CD4-positive, alpha-beta T cell treated with Interleukin-15 for 4 hours (primary cell): Measurements from ENCODE around the gene GLB1L.

Experiments used
- DNase-seq: peaks from one replicate; pipeline ENCODE4 v3.0.0-alpha.2; 2020; ENCODE audit warnings: low spot score

GLB1L gene

DNA sequence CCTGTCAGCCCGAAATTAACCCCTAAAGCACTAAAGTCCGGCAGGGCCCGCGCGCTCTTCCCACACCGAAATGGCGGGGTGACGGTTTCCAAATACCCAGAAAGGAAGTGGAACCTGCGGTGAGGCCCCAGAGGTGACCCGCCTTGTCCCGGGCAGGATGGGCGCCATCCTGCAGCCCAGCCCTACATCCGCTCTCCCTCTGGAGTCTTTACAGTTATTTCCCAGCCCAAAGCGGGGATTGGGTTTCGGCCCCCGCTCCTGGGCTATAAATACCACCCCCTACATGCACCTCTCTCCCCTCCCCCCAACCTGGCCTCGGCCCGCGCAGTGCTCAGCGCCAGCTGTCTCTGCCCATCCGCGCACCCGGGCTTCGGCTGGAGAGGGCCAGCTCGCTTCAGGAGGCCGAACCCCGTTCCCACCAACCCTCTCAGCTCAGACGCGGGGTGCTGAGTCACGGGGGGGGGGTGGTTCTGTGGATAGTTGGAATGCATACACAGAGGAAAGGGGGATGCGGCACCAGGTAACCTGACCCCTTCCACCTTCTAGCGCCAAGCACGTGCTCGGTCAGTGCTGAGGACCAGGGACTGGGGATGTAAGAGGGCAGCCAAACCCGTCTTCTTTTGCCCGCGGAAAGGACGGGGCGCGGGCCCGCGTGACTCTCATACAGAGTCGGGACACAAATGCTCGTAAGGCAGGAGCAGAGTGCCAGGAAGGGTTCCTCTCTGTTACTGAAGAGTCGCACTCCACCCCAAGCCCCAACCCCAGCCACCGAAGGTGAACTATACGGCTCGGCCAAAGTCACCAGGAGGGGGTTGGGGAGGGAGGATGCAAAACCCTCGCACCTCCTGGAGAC is 7.9 kb upstream of the GLB1L start, which contains the start of gene TUBA4B:
Gene TUBA4B (plus strand): TSS at position 344 of the 853 bp plus-strand sequence. CDS start 165 bp downstream, at position 509.
- DNase-seq = peak; percentile 37

DNA sequence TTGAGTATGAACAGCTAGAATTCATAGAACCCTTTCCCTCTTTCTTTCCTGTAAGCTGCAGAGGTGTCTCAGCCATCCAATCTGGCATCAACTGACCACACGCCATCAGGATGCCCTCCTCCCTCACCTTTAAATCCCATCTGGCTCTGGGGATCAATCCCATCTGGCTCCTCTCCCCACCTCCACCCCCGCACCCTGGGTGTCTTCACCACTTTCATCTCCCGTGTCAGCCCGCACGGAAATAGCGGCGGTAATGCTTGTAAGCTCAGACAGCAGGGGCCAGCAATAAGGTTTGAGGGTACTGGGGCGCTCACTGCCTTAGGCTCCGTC is 7.3 kb upstream of the GLB1L start:
- no peak for DNase-seq

DNA sequence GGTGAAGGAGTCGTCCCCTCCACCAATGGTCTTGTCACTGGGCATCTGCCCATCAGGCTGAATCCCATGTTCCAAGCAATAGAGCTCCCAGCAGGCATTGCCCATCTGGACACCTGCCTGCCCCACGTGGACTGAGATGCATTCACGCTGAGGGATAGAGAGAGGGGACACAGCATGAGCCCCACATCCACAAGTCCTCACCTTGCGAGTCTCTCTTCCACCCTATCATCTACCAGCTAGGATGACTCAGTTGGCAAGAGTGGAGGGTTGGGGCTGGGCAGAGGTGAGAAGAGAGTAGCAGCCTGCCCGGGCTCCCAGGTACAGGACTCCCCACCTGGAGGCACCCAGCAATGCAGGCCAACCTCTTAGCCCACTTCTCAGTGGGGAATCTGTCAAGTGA is 6.8 kb upstream of the GLB1L start:
- DNase-seq = peak; percentile 54

DNA sequence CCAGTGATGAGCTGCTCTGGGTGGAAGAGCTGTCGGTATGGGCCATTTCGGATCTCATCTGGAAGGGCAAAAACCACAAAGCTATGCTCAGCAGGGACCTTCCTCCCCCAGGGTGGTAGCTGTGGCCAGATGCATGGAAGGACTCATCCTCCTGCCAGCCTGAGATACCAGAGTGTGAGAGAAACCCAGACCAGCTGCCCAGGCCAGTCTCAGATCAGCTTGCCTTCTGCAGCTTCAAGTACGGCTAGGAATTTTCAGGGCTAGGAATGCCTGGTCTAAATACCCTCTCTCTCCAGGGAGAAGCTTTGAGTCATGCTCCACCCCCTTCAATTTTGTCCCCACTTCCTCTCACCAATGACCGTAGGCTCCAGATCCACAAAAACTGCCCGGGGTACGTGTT is 6.4 kb upstream of the GLB1L start:
- DNase-seq = no peak

DNA sequence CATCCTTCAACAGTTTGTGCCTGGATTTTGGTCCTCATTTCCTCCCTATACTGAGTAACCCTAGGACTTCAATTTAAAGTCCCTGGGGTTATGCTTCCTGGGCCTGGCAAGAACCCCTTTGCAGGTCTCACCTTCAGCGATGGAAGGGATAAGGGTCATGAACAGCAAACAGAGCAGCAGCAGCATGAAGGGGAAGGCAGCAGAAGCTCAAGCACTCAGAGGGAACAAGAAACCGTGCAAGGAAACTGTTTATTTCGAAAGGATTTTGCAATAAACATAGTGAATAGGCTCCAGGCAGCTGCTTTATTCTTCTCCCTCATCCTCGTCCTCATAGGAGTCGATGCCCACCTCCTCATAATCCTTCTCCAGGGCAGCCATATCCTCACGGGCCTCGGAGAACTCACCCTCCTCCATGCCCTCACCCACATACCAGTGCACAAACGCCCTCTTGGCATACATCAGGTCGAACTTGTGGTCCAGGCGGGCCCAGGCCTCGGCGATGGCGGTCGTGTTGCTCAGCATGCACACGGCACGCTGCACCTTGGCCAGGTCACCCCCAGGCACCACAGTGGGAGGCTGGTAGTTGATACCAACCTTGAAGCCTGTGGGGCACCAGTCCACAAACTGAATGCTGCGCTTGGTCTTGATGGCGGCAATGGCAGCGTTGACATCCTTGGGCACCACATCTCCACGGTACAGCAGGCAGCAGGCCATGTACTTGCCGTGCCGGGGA is 5.0 kb upstream of the GLB1L start:
- no peak for DNase-seq

DNA sequence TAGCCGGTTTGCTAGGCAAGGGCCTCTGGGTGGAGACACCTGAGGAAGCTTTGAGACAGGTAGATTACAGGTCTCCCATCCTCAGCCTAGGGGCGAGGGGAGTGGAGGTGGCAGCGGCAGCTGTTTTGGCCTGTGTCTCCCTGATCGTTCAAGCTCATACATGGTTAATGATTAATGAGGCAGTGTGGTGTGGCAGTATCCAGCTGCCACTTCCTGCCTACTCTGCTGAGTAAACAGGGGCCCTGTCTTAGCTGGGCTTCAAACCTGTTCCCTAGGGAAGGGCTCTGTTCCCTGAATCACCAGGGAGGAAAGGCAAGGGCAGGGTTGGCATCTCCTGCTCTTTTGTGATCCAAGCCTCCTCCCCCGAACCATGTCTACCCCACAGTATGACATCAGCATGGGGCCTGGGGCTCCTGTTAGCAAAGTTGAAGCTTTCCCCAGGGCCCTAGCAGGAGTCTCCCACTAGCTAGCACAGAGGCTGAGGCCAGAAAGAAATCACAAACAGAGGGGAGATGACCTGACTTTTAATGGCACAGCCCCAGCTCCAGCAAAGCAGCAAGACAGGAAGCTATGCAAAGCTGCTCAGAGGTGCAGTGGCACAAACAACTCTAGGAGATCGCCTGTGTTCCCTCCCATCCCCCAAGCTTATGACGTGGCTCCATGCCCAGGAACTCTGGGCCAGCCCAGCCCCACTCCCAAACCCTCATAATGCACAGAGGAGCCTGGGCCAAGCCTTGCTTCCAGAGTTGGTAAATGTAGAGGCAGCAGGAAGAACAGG is 4.1 kb upstream of the GLB1L start:
- DNase-seq = peak; percentile 48

DNA sequence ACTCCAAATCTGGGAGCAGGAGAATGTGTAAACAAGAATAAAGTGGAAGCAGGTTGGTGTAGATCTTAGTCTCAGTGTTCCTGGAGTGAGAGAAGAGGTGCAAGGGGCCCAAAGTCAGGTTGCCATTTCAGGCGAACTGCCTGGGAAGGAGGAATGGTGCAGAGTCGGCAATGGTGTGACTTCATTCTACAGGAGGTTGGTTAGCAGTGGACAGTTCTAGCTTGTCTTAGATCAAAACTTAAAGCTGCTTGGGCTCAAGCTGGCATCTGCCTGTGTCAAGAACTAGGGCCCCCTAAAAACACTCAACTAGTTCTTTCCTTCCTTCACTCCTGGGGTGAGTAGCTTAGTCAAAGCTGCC is 3.6 kb upstream of the GLB1L start:
- DNase-seq = no peak

DNA sequence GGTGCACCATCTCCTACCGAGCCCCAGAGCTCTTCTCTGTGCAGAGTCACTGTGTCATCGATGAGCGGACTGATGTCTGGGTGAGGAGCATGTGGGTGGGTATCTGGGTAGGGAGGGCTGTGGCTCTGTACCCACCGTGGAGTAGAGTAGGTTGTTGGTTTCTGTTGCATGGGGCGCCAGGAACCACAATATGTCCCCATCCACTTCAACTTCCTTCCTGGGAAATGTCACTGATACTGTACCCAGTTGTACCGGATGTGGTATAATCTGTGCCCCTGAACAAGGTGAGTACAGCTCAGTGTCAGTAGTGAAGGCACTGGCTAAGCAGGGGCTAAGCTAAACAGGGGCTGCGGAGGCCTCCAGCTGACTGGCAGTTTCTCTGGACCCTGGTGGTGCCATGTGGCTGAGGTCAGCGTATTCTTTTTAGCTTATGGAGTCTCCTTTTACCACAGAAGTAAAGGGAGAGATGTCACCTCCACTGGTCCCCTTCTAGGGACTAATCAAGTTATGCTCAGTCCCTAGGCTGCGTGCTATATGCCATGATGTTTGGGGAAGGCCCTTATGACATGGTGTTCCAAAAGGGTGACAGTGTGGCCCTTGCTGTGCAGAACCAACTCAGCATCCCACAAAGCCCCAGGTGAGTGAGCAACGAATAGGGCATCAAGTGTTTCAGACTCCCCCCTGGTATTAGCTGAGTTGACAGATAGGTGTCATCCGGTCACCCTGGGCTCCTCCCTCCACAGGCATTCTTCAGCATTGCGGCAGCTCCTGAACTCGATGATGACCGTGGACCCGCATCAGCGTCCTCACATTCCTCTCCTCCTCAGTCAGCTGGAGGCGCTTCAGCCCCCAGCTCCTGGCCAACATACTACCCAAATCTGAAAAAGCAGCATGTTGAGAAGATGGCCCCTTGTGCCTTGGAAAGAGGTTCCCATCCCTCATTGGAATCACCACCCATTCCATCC is 2.7 kb upstream of the GLB1L start:
- DNase-seq = peak; percentile 80

DNA sequence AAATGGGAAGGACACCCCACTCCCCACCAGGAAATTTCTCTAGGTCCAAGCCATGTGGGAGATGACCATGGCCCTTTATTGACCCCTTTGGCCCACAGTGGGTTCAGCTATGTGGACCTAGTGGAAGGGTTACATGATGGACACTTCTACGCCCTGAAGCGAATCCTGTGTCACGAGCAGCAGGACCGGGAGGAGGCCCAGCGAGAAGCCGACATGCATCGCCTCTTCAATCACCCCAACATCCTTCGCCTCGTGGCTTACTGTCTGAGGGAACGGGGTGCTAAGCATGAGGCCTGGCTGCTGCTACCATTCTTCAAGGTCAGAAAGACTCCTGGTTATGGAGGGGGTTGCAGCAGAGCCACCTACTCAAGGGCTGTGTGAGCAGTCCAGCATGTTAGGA is 1.3 kb upstream of the GLB1L start:
- no peak for DNase-seq

DNA sequence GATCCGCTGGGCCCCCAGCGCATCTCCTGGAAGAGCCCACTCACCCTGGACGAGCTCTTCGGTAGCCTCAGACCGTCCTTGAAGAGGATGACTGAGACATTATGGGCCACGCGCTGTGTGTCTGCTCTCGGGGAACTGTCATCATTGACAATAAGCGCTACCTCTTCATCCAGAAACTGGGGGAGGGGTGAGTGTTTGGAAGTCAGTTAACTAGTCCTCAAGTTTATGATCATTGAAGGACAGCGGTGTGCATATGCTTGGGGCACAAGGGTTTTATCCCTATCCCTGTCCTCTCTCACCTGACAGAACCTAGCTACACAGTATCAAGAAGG is 621 bp upstream of the GLB1L start:
- no peak for DNase-seq

DNA sequence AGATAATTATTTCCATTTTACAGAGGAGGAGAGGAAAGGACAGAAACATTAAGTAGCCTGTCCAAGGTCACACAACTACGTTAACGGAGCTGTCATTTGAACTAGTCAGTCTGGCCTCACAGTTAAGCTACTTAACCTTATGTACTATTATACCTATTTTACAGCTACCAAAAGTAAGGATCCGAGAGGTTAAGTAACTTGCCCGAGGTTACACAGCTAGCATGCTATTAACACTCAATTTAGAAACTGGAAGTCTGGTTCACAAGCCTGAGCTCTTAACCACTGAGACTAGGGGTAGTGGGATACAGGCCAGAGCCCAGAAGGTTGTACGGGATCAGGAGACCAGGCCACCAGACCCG is 476 bp downstream of the GLB1L start:
- DNase-seq = no peak

DNA sequence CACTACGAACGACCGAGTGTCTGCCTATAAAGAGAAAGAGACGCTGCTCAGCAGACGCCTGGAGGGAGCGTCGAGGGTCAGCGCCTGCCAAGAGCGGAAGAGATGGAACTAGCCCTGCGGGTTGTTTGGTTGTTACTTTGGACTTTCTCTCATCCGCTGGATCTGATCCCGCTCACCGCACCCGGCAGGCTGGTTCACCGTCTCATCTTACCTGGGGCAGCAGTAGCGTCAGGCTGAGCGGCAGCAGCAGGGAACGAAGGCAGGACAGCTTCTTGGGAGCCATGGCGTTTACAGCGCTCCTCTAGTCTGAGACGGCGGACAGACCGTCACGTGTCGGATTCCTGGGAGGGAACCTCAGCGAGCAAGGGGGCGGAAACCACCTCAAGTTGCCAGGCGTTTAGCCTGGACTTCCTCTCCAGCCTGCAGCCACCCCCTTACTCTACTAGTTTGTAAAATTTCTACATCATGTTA is 1.9 kb downstream of the GLB1L start:
- DNase-seq = no peak

DNA sequence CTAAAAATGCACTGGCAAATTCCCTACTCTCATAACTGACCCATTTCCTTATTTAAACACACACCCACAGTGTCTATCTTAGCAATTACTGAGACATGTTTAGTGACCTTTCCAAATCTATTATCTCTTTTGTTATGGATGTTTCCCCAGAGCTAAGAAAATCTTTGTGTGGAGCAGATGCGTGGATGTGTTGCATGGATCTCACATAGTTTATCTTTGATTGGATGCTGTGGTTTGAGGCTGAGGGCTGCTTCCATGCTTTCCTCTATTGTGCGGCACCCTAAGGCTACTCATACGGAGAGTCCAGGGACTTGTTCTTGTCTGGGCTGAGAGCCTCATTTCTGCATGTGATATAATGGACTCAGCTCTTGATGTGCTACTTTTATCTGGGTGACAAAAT is 10.9 kb downstream of the GLB1L start:
- no peak for DNase-seq

DNA sequence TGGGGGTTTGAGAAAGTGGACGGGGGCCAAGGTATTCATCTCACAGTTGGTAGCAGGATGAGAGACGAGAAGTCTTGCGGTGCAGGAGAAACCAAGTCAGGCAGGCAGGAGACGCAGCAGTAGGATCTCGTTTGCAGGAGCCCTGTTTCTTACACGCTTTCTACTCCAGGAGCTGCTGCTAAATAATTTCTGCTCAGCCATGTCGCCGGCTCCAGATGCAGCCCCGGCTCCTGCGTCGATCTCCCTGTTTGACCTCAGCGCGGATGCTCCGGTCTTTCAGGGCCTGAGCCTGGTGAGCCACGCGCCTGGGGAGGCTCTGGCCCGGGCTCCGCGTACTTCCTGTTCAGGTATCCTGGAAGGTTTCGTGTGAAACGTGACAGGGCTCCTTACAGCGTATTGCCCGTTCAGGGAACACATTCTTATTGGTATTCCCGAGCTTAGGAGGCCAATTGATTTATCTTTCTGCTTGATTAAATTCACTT is 15.1 kb downstream of the GLB1L start:
- DNase-seq = no peak

DNA sequence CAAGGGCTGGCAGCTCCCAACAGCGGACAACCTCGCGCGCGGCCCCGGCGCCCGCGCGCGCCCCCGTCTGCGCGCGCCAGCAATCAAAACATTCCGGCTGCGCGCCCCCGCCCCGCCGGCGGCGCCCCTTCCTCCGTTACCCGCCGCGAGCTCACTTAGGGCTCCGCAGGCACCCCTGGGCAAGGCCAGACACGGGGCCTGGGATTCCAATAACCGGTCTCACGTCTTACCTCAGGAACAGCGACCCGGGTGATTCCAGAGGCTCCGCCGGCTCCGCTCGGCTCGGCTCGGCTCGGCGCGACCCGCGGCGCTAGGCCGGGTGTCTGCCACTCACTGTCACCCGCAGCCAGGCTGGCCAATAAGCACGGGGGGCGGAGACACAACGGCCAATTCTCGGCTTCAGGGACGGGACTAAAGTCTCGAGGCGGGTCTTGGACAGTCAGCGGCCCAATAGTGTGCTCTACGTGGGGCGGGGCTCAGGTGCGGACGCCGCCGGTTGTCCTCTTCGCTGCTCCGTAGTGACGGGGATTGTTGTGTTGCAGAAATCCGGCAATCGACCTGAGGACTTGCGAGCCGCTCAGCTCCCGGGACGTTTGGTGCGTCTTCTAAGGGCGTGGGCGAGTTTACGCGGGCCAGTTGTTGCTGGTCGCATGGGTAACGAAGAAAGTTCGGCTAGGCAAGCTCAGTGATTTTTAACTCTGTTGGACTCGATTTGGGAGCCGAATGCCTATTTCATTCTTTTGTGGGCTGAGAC is 15.8 kb downstream of the GLB1L start, which contains the start of the genes ANKZF1 and ATG9A:
Gene ANKZF1 (plus strand): TSS at position 502 of the 754 bp plus-strand sequence. CDS start 452 bp downstream, outside the sequence.
Gene ATG9A (minus strand): TSS at position 332 of the 754 bp plus-strand sequence. CDS start 1,612 bp downstream, outside the sequence.
- peak; percentile 98 for DNase-seq

DNA sequence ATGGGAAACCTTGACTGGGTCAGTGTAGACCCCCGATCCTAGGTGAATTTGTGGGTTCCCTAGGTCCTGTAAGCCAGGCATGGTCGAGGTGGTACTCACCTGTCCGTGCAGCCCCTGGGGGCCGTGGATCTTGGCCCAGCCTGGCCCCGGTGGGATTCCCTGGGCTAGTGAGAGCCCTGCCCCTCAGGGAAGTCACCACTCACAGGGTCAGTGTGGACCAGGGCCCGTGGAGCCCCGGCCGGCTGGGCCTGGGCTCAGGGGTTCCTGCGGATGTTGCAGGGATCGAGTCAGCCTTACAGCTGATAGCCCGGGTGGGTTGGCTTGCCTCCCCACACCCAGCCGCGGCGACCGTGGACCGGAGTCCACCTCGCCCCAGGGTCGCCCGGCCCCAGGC is 16.3 kb downstream of the GLB1L start:
- DNase-seq = no peak

DNA sequence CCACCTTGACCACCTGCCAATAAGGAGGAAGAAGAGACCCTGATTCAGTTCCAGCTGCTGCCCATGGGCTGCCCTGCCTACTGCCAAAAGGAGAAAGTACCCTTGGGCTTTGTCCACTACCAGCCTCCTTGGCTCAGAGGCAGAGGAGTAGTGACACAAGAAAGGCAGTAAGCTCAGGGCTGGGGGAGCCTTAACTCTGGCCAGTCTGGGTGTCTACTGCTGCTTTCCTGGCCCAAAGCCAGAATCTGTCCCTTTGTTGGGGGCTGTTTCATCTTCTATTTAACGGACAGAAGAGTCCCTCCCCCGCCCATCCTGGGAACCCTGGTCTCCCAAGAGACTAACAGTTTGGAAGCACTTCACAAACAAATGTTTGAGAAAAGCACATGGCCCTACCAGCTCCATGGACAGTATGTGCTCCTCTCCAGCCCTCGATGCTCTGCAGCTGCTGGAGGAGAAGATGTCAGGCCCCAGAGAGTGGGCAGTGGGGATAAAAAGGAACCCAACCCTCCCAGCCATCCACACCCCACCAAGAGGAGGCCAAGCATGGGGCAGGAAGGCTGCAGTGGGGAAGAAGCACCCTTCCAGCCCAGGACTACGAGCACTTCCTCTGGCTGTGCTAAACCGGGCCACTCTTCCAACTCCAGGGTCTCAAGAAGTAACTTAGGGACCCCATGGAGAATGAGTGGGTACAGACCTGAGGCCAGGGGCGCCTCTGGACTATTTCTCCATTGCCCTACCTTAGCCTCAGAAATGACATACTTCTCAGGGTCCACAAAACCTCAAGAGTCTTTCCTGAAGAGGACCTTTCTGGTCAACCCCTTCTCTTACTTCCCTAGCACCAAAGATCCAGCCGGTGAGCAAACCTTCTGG is 17.0 kb downstream of the GLB1L start:
- no peak for DNase-seq

DNA sequence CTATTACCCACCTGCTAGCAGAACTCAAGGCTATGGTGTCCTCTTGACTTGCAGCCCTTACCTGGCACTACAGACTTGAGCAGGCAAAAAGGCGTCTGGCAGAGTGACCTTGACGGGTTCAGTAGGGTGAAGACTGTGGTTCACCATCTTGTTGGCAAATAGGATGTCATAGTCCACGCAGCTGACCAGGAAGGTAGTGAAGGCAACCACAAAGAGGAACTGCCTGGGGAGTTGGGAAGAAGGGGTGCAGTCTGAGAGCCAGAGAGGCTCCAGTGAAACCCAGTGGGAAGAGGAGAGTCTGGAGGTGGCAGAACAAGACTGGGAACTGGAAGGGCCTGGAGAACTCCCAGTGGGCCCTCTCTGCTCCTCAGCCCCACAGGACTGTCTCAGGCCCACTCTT is 19.9 kb downstream of the GLB1L start:
- DNase-seq = no peak

DNA sequence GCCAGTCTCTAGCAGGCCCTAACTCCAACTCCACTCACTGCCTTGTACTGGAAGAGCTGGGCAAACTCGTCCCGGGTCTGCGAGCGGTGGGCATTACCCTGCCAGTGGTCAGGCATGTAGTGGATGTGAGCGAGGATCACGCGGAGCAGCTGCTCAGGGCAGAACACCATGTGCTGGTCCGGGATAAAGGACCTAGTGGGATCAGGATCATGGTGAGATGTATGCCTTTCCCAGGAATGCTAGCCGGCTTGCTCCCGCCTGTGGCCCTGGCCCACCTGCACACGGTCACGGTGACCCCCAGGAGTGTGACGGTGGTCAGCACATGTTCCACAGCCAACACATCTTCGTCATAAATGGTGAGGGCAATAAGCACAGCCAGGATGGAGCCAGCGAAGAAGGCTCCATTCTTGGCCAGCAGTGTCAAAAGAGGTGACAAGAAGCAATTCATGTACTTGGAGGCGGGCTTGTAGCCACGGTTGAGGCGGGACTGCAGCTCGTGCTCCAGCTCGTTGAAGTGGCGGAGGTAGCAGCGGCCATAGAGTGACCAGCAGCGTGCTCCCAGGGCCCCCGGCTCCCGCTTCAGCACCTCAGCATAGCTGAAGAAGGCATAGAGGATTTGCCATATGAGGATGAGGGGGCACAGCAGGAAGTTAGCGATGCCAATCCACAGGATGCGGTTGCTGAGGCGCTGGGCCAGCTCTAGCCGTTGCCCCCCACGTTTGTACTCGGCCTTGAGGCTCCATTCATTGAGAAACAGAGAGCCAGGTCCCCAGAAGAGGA is 21.2 kb downstream of the GLB1L start:
- no peak for DNase-seq
